ENCODE results near the gene PTCD3. TPM values are rescaled to one million over a fixed set of nuclear protein-coding genes. Genes with fewer than 3 reads are reported as not detected.
A peak's percentile ranks its signal among the peaks of the same experiment; 100 is the strongest.

PTCD3 gene
- total RNA-seq, 1 experiment from 2014 or later = 180 TPM

GRCh38 chr2:86087936-86088850 is 17.8 kb upstream of the PTCD3 start:
- Mint-ChIP-seq H3K4me1 (no peaks in the 10 kb centered on the region), H3K27me3 (ENCODE audit: low read depth) (no peaks in the 10 kb centered on the region), H3K4me3 (no peak overlapping the region), H3K27ac (peak overlapping the region in 2 of 3 experiments; percentile 49 to 78; a peak in 3 of 7 replicates), H3K36me3 (ENCODE audit: insufficient read depth in 1 of 3, low read depth in 3 of 3) (peaks cover 34 to 85% (median 48%) of the 10 kb centered on the region in 3 experiments; a peak in 6 of 7 replicates), H3K9me3 (no peaks in the 10 kb centered on the region)
- Histone ChIP-seq H3K9ac (ENCODE audit: extremely low read depth, insufficient read length, low read length) (no peak overlapping the region), H3T11ph (ENCODE audit: low read length) (no peak overlapping the region), H3K23ac (ENCODE audit: insufficient read length, low read depth, low read length) (no peak overlapping the region), H2BK120ac (ENCODE audit: low read depth, low read length, poor library complexity, severe bottlenecking) (no peak overlapping the region), H4K20me1 (ENCODE audit: control insufficient read depth, insufficient read depth, insufficient read length) (no peaks in the 10 kb centered on the region), H3K9me3 (ENCODE audit: control insufficient read depth, low read depth, low read length) (no peaks in the 10 kb centered on the region), H3K27me3 (ENCODE audit: insufficient read depth, low read length) (no peaks in the 10 kb centered on the region), H3K4ac (ENCODE audit: low read depth, low read length) (no peak overlapping the region), H4K91ac (ENCODE audit: insufficient read length, low read depth, low read length) (no peak overlapping the region), H3K79me2 (ENCODE audit: insufficient read depth, low read length) (no peaks in the 10 kb centered on the region), H2AFZ (ENCODE audit: low read length) (no peak overlapping the region), H3K14ac (ENCODE audit: insufficient read depth, low read length) (no peak overlapping the region), H2BK20ac (ENCODE audit: low read depth, low read length, poor library complexity, severe bottlenecking) (no peak overlapping the region), H3K79me1 (ENCODE audit: insufficient read depth, low read depth, low read length, poor library complexity, severe bottlenecking) (no peaks in the 10 kb centered on the region), H3K18ac (ENCODE audit: insufficient read length, low read depth, low read length) (no peak overlapping the region), H2BK12ac (ENCODE audit: insufficient read length, low read depth, low read length) (no peak overlapping the region), H2AK5ac (ENCODE audit: insufficient read length, low read length) (no peak overlapping the region), H4K5ac (ENCODE audit: insufficient read length, low read depth, low read length) (no peak overlapping the region), H2BK5ac (ENCODE audit: insufficient read length, low read length) (no peak overlapping the region), H2BK15ac (ENCODE audit: low read depth, low read length) (no peak overlapping the region), H3K23me2 (ENCODE audit: insufficient read length, low read depth, low read length, poor library complexity, severe bottlenecking) (no peaks in the 10 kb centered on the region), H4K8ac (replicated peaks; ENCODE audit: insufficient read length, low read depth, low read length) (no peak overlapping the region), H3K27ac (ENCODE audit: insufficient read length, low read depth, low read length) (no peak overlapping the region), H3K56ac (ENCODE audit: insufficient read length, low read depth, low read length) (no peak overlapping the region), H3K4me2 (ENCODE audit: insufficient read depth, insufficient read length, low read length) (no peak overlapping the region), H3K4me1 (ENCODE audit: insufficient read depth, low read length) (no peaks in the 10 kb centered on the region)
- peak; percentile 79 for TF ChIP-seq CTCF (conservative IDR thresholded peaks at IDR 0.05)
- no CpG with 5 or more reads among the region's 14 CpGs for WGBS (ENCODE audit: extremely low coverage, insufficient read length, low lambda C conversion rate)
- DNase-seq = no peak

All from H9 (cell line).